Skeletal muscle satellite cell (primary cell): ENCODE data around the gene FAM204A.

Experiments
- H3K27me3 ChIP-seq: 2 replicates; pipeline ENCODE4 v1.7.0; 2013; ENCODE audit warnings: low read length; ENCODE audit not compliant: control insufficient read depth, insufficient read depth
- H3K36me3 ChIP-seq: 2 replicates; pipeline ENCODE4 v1.7.0; 2013; ENCODE audit warnings: mild to moderate bottlenecking, control low read depth, low read length; ENCODE audit not compliant: insufficient read depth
- H3K4me1 ChIP-seq: 2 replicates; pipeline ENCODE4 v1.7.0; 2013; ENCODE audit warnings: low read length; ENCODE audit not compliant: control insufficient read depth, insufficient read depth
- H3K4me2 ChIP-seq: 2 replicates; pipeline ENCODE4 v1.7.0; 2013; ENCODE audit warnings: mild to moderate bottlenecking, low read length
- H3K4me3 ChIP-seq: 2 replicates; pipeline ENCODE4 v1.7.0; 2013; ENCODE audit warnings: low read length
- H3K9ac ChIP-seq: 2 replicates; pipeline ENCODE4 v1.7.0; 2013; ENCODE audit warnings: mild to moderate bottlenecking, low read depth, low read length, moderate library complexity
- H3K9me3 ChIP-seq: replicated peaks from 2 replicates; pipeline ENCODE4 v1.7.0; 2013; ENCODE audit warnings: mild to moderate bottlenecking, control low read depth, low read length

Gene FAM204A

GRCh38 chr10:118259288-118259906 is 82.7 kb downstream of the FAM204A start:
- no peaks in the 10 kb centered on the region for H3K4me1 ChIP-seq
- no peaks in the 10 kb centered on the region for H3K36me3 ChIP-seq
- H3K9me3 ChIP-seq: no peaks in the 10 kb centered on the region
- H3K4me3 ChIP-seq: no peak overlapping the region
- peaks cover 29% of the 10 kb centered on the region for H3K27me3 ChIP-seq
- no peak overlapping the region for H3K4me2 ChIP-seq
- no peak overlapping the region for H3K9ac ChIP-seq

DNA sequence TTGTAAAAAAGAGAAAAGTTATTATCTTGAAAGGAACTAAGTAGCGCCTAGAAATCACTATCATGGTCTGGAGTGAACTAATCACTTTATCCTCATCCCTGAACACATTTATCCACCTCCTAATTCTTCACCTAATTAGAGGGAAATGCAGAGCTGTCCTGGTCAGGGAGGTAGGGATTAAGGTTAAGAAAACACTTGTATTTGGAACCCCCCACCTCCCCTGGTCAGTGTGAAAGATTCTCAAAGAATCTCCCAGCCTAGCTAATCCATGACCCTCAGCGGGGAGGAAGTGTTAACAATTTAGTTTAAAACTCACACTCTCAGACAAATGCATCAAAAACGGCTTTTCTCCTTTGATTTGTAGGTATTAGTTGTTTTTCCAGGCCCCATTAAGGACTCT is 83.8 kb downstream of the FAM204A start:
- Histone ChIP-seq H3K4me1 (no peaks in the 10 kb centered on the region), H3K9ac (no peak overlapping the region), H3K4me3 (no peak overlapping the region), H3K36me3 (no peaks in the 10 kb centered on the region), H3K9me3 (no peaks in the 10 kb centered on the region), H3K27me3 (peaks cover 33% of the 10 kb centered on the region), H3K4me2 (no peak overlapping the region)

GRCh38 chr10:118256825-118257570 is 85.1 kb downstream of the FAM204A start:
- H3K27me3 ChIP-seq: peaks cover 28% of the 10 kb centered on the region
- H3K4me1 ChIP-seq: no peaks in the 10 kb centered on the region
- no peak overlapping the region for H3K4me3 ChIP-seq
- no peaks in the 10 kb centered on the region for H3K9me3 ChIP-seq
- no peak overlapping the region for H3K9ac ChIP-seq
- H3K36me3 ChIP-seq: no peaks in the 10 kb centered on the region
- no peak overlapping the region for H3K4me2 ChIP-seq

- Histone ChIP-seq H3K9me3 (no peaks in the 10 kb centered on the region), H3K4me2 (no peak overlapping the region), H3K4me1 (no peaks in the 10 kb centered on the region), H3K27me3 (peaks cover 28% of the 10 kb centered on the region), H3K9ac (no peak overlapping the region), H3K4me3 (no peak overlapping the region), H3K36me3 (no peaks in the 10 kb centered on the region)
Measured at GRCh38 chr10:118256209-118256608, 85.9 kb downstream of the FAM204A start.

GRCh38 chr10:118255355-118255754 is 86.8 kb downstream of the FAM204A start:
- Histone ChIP-seq H3K27me3 (peaks cover 28% of the 10 kb centered on the region), H3K4me2 (no peak overlapping the region), H3K36me3 (no peaks in the 10 kb centered on the region), H3K4me1 (no peaks in the 10 kb centered on the region), H3K9me3 (no peaks in the 10 kb centered on the region), H3K9ac (no peak overlapping the region), H3K4me3 (no peak overlapping the region)

DNA sequence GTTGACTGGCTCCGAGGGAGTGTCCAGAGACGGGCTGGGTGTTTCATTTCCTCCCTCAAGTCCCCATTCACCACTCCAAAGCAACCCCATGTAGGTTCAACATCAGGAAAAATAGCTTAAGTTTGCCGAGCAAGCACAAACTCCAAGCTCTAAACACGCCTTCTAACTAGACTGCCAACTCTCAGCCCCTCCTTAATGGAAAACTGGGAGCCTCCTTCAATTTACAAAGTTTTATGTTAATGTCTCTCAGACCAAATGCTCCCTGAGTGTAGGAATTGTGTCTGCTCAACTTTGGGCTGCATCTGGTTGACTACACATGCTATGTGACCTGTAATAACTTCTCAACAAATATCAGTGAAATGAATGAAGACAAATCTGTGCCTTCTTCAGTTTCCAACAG is 87.5 kb downstream of the FAM204A start:
- peaks cover 28% of the 10 kb centered on the region for H3K27me3 ChIP-seq
- no peaks in the 10 kb centered on the region for H3K4me1 ChIP-seq
- H3K9me3 ChIP-seq: no peaks in the 10 kb centered on the region
- no peak overlapping the region for H3K9ac ChIP-seq
- no peak overlapping the region for H3K4me3 ChIP-seq
- H3K4me2 ChIP-seq: no peak overlapping the region
- H3K36me3 ChIP-seq: no peaks in the 10 kb centered on the region

GRCh38 chr10:118253397-118253796 is 88.7 kb downstream of the FAM204A start:
- Histone ChIP-seq H3K4me1 (no peaks in the 10 kb centered on the region), H3K9ac (no peak overlapping the region), H3K4me3 (no peak overlapping the region), H3K9me3 (no peaks in the 10 kb centered on the region), H3K27me3 (peaks cover 34% of the 10 kb centered on the region), H3K4me2 (no peak overlapping the region), H3K36me3 (no peaks in the 10 kb centered on the region)

- Histone ChIP-seq H3K36me3 (no peaks in the 10 kb centered on the region), H3K4me3 (no peak overlapping the region), H3K9ac (no peak overlapping the region), H3K4me2 (no peak overlapping the region), H3K27me3 (peaks cover 32% of the 10 kb centered on the region), H3K9me3 (no peaks in the 10 kb centered on the region), H3K4me1 (no peaks in the 10 kb centered on the region)
Measured at GRCh38 chr10:118251791-118252190, 90.3 kb downstream of the FAM204A start.

DNA sequence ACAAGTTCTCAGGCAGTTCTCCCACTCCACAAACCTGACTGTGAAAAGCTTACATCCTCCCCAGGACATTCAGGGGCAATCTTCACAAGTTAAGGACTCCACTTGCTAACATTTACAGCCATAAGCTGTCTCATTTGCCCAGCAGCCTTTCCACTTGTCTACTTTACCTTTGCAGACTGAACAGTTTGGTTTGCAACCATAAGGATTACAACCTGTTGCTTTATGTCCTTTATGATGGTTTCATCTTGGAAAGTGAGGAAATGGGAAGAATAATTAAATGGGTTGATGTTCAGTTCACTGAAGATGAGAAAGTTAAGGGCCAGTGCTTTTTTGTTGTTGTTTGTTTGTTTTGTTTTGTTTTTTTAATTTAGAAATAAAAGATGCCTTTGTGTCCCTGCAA is 92.4 kb downstream of the FAM204A start:
- no peaks in the 10 kb centered on the region for H3K36me3 ChIP-seq
- H3K27me3 ChIP-seq: peaks cover 43% of the 10 kb centered on the region
- no peaks in the 10 kb centered on the region for H3K4me1 ChIP-seq
- no peak overlapping the region for H3K4me2 ChIP-seq
- H3K9ac ChIP-seq: no peak overlapping the region
- H3K4me3 ChIP-seq: no peak overlapping the region
- H3K9me3 ChIP-seq: no peaks in the 10 kb centered on the region
